Heart right ventricle (tissue), 16 donors: ENCODE measurements around the gene FGF12. TPM values are rescaled to one million over a fixed set of nuclear protein-coding genes. Genes with fewer than 3 reads are reported as not detected.
A peak's percentile ranks its signal among the peaks of the same experiment; 100 is the strongest.

Experiments
- ATAC-seq, 8 donors: fragments of 200-7000 bp; cut with Tn5 transposase; one replicate each; pipeline ENCODE4 v1.9.1; 2020; ENCODE audit warnings: mild to moderate bottlenecking in 8 of 8, moderate library complexity in 8 of 8, moderate number of reproducible peaks in 1 of 8
- DNase-seq, 2 donors: peaks; one replicate each; pipeline ENCODE4 v3.0.0-alpha.2; 2020
- H3K27ac ChIP-seq, 10 donors: fragments of 200-600 bp; sonication (generic) in 2 of 10; one replicate each; pipeline versions ENCODE4 v1.5.0 to v1.8.0; 2020 to 2022; ENCODE audit warnings: mild to moderate bottlenecking in 3 of 10
- H3K27me3 ChIP-seq, 7 donors: fragments of 200-600 bp; one replicate each; pipeline ENCODE4 v1.8.0; 2021 to 2022; ENCODE audit warnings: mild to moderate bottlenecking in 2 of 7
- H3K36me3 ChIP-seq, 9 donors: fragments of 200-600 bp; sonication (generic) in 1 of 9; one replicate each; pipeline versions ENCODE4 v1.5.0 to v1.8.0; 2020 to 2022; ENCODE audit warnings: mild to moderate bottlenecking in 2 of 9
- H3K4me1 ChIP-seq, 9 donors: fragments of 200-600 bp; sonication (generic) in 1 of 9; one replicate each; pipeline versions ENCODE4 v1.5.0 to v1.8.0; 2020 to 2022; ENCODE audit warnings: mild to moderate bottlenecking in 4 of 9
- H3K4me3 ChIP-seq, 10 donors: fragments of 200-600 bp; sonication (generic) in 2 of 10; one replicate each; pipeline versions ENCODE4 v1.5.0 to v1.8.0; 2020 to 2022; ENCODE audit warnings: mild to moderate bottlenecking in 7 of 10, moderate library complexity in 2 of 10
- H3K9me3 ChIP-seq, 11 donors: fragments of 200-600 bp in 10 of 11; sonication (generic) in 2 of 11; one replicate each; pipeline versions ENCODE4 v1.5.0 to v1.8.0; 2013 to 2022; ENCODE audit warnings: mild to moderate bottlenecking in 2 of 11, control low read depth in 1 of 11, moderate library complexity in 1 of 11
- WGBS, 2 donors: extraction: QIAGEN DNeasy Blood & Tissue Kit; methylation state at CpG; one replicate each; pipeline ENCODE4 v1.1.7; 2013; ENCODE audit warnings: inconsistent platforms in 1 of 2; 5-methylcytosine and 5-hydroxymethylcytosine counted together
- intact Hi-C, 10 donors: fragments of 100-400 bp; cut with DNase I; formaldehyde crosslinking; loops; one replicate each; pipeline versions ENCODE4 v1.11.1 to v1.14.2; 2022
- polyA plus RNA-seq, 2 donors: library from polyadenylated mRNA; stranded (reverse); fragments of 200-250 nt; gene quantifications; one replicate each; pipeline ENCODE4 v1.2.3, GENCODE V29; 2013
- total RNA-seq, 10 donors: library from RNA; stranded (reverse); fragmentation: NEBNext Ultra II Directional in 3 of 10; extraction: Animal tissue kit (Norgen Biotek cat#: 25700) in 3 of 10; gene quantifications; one replicate each; pipeline versions ENCODE4 v1.2.1 to v1.2.4, GENCODE V29; 2021 to 2023
- TF ChIP-seq, protein P1 (sequence below), 9 donors: fragments of 200-600 bp; sonication (generic) in 2 of 9; IDR thresholded peaks; one replicate each; pipeline versions ENCODE4 v1.5.0 to v1.8.0; 2021 to 2022; ENCODE audit warnings: antibody characterized with exemption in 9 of 9, mild to moderate bottlenecking in 5 of 9, moderate library complexity in 1 of 9
- donor health status: Arrhythmogenic right ventricular cardiomyopathy.
- donor health status: ischemic (EF 13 %, LVEDD 7.1; RV severe dilation, severe dysfunction).
- donor health status: healthy with polysubstance abuse.
- donor health status: DM: no; HTN: yes; CAD: no.
- donor health status: DM: no; HTN: no; CAD: no.
- donor health status: ischemic (EF 25% LVEDD 6.9; RV normal size, moderate dysfunction).
- donor health status: ischemic (EF 25% LVEDD 5.7; RV mildly dilated, moderate dysfunction).
- donor health status: healthy.
- donor health status: DM: yes; HTN: yes; CAD: no.
- donor health status: Ischemic cardiomyopathy.
- donor health status: ischemic (EF 35%, LVEDD 5.7; RV mildly dilated, moderate dysfunction).
- donor health status: nonischemic (EF 11% LVEDD 7.7; RV severe dilation, severe dysfunction).
- donor health status: DM: yes; HTN: yes; CAD: no.
- donor health status: PGD.
- donor health status: ischemic (EF 29% LVEDD 5.4; RV normal size, mild dysfunction).
- donor health status: nonischemic (EF 23%, LVEDD 6.1; RV moderate dilation, normal function).

FGF12 gene
- total and polyA plus RNA-seq, 12 donors, result 26.5 to 504 (median 313) TPM

DNA sequence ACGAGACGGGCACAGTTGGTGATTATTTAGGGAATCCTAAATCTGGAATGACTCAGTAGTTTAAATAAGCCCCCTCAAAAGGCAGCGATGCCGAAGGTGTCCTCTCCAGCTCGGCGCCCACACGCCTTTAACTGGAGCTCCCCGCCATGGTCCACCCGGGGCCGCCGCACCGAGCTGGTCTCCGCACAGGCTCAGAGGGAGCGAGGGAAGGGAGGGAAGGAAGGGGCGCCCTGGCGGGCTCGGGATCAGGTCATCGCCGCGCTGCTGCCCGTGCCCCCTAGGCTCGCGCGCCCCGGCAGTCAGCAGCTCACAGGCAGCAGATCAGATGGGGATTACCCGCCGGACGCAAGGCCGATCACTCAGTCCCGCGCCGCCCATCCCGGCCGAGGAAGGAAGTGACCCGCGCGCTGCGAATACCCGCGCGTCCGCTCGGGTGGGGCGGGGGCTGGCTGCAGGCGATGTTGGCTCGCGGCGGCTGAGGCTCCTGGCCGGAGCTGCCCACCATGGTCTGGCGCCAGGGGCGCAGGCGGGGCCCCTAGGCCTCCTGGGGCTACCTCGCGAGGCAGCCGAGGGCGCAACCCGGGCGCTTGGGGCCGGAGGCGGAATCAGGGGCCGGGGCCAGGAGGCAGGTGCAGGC is 318.0 kb downstream of the FGF12 start:
- H3K27me3 ChIP-seq, result peaks cover 0 to 54% (median 0%) of the 10 kb centered on the region in 7 donors
- ATAC-seq (peak; percentile 68 to 85 (median 80)), DNase-seq (peak; percentile 44 to 49)
- peak overlapping the region in 9 of 10 donors; percentile 64 to 87 (median 76) for H3K27ac ChIP-seq
- H3K4me3 ChIP-seq, result peak overlapping the region; percentile 30 to 72 (median 62)
- peaks cover 0 to 34% (median 13%) of the 10 kb centered on the region in 9 donors for H3K4me1 ChIP-seq
- 19 to 26% methylated on average over 56 to 61 of the region's 61 CpGs for WGBS, 2 donors
- no peaks in the 10 kb centered on the region for H3K9me3 ChIP-seq
- intact Hi-C loops, result no loop called here
- TF ChIP-seq, protein P1, sequence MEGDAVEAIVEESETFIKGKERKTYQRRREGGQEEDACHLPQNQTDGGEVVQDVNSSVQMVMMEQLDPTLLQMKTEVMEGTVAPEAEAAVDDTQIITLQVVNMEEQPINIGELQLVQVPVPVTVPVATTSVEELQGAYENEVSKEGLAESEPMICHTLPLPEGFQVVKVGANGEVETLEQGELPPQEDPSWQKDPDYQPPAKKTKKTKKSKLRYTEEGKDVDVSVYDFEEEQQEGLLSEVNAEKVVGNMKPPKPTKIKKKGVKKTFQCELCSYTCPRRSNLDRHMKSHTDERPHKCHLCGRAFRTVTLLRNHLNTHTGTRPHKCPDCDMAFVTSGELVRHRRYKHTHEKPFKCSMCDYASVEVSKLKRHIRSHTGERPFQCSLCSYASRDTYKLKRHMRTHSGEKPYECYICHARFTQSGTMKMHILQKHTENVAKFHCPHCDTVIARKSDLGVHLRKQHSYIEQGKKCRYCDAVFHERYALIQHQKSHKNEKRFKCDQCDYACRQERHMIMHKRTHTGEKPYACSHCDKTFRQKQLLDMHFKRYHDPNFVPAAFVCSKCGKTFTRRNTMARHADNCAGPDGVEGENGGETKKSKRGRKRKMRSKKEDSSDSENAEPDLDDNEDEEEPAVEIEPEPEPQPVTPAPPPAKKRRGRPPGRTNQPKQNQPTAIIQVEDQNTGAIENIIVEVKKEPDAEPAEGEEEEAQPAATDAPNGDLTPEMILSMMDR (IDR thresholded peaks at IDR 0.05), result no peak
- no peaks in the 10 kb centered on the region for H3K36me3 ChIP-seq

DNA sequence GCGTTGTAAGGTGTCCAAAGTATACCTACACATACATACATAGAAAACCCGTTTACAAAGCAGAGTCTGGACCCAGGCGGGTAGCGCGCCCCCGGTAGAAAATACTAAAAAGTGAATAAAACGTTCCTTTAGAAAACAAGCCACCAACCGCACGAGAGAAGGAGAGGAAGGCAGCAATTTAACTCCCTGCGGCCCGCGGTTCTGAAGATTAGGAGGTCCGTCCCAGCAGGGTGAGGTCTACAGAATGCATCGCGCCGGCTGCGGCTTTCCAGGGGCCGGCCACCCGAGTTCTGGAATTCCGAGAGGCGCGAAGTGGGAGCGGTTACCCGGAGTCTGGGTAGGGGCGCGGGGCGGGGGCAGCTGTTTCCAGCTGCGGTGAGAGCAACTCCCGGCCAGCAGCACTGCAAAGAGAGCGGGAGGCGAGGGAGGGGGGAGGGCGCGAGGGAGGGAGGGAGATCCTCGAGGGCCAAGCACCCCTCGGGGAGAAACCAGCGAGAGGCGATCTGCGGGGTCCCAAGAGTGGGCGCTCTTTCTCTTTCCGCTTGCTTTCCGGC is 318.6 kb downstream of the FGF12 start:
- intact Hi-C loops, result no loop called here
- H3K4me3 ChIP-seq, result peak overlapping the region in 9 of 10 donors; percentile 48 to 72 (median 63)
- H3K4me1 ChIP-seq, result peaks cover 0 to 34% (median 13%) of the 10 kb centered on the region in 9 donors
- 29 to 39% methylated on average over 41 of the region's 41 CpGs for WGBS, 2 donors
- H3K27me3 ChIP-seq, result peaks cover 0 to 54% (median 0%) of the 10 kb centered on the region in 7 donors
- no peaks in the 10 kb centered on the region for H3K9me3 ChIP-seq
- H3K27ac ChIP-seq, result peak overlapping the region in 8 of 10 donors; percentile 64 to 87 (median 74)
- ATAC-seq (peak in 7 of 8 donors; percentile 5 to 41 (median 18)), DNase-seq (peak in 1 of 2 donors; percentile 10)
- TF ChIP-seq, protein P1 (IDR thresholded peaks at IDR 0.05), result no peak
- no peaks in the 10 kb centered on the region for H3K36me3 ChIP-seq

DNA sequence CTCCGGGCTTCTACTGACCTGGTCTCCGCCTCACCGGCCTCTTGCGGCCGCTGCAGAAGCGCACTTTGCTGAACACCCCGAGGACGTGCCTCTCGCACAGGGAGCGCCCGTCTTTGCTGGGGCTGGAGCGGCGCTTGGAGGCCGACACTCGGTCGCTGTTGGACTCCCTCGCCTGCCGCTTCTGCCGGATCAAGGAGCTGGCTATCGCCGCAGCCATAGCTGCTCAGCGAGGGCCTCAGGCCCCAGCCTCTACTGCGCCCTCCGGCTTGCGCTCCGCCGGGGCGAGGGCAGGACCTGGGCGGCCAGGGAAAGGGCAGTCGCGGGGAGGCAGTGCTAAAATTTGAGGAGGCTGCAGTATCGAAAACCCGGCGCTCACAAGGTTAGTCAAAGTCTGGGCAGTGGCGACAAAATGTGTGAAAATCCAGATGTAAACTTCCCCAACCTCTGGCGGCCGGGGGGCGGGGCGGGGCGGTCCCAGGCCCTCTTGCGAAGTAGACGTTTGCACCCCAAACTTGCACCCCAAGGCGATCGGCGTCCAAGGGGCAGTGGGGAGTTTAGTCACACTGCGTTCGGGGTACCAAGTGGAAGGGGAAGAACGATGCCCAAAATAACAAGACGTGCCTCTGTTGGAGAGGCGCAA is 319.2 kb downstream of the FGF12 start:
- Histone ChIP-seq H3K4me3 (peak overlapping the region in 9 of 10 donors; percentile 48 to 72 (median 63)), H3K4me1 (peaks cover 0 to 34% (median 13%) of the 10 kb centered on the region in 9 donors), H3K27ac (peak overlapping the region in 3 of 10 donors; percentile 23 to 85 (median 64)), H3K9me3 (no peaks in the 10 kb centered on the region), H3K36me3 (no peaks in the 10 kb centered on the region), H3K27me3 (peaks cover 0 to 54% (median 0%) of the 10 kb centered on the region in 7 donors)
- TF ChIP-seq, protein P1 (IDR thresholded peaks at IDR 0.05), result peak in 2 of 9 donors; percentile 2 to 13
- intact Hi-C loops, result no loop called here
- ATAC-seq, result peak in 7 of 8 donors; percentile 19 to 62 (median 45)
- peak; percentile 11 to 19 for DNase-seq
- 24 to 50% methylated on average over 50 of the region's 50 CpGs for WGBS, 2 donors

DNA sequence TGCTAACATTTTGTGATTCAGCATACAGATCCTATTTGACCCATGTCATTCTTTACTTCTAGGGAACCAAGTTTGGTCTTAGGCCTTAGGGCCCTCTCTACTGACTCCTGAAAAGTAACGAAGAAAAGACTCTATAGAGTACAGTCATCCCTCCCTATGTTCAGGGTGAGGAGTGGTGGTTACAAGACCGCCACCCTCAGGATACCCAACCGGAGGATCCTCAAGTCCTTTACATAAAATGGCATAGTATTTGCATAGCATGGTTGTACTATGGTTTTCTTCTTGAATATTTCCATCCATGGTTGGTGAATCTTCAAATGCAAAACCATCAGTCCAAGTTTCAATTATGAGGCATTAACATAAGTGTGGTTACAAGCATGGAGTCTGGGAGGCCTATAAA is 327.6 kb downstream of the FGF12 start:
- H3K36me3 ChIP-seq, result no peaks in the 10 kb centered on the region
- 91 to 92% methylated on average over 3 of the region's 3 CpGs for WGBS, 2 donors
- H3K27ac ChIP-seq, result no peak overlapping the region
- H3K27me3 ChIP-seq, result no peaks in the 10 kb centered on the region
- H3K4me1 ChIP-seq, result no peaks in the 10 kb centered on the region
- intact Hi-C loops, result no loop called here
- TF ChIP-seq, protein P1 (IDR thresholded peaks at IDR 0.05), result no peak
- H3K4me3 ChIP-seq, result no peak overlapping the region
- ATAC-seq, result no peak
- H3K9me3 ChIP-seq, result no peaks in the 10 kb centered on the region
- DNase-seq, result no peak
